HG03469 (cell line): ENCODE measurements around the gene MAGEA3.
"Not testable (repeated sequence)": the region's sequence is repeated elsewhere in the genome, so short reads cannot be mapped to it uniquely, and the experiment has no call there.

ENCODE experiments used
- ATAC-seq: cut with Tn5 transposase; IDR thresholded peaks from one replicate; pipeline ENCODE4 v1.9.1; 2021; ENCODE audit warnings: mild to moderate bottlenecking, moderate library complexity, moderate number of reproducible peaks; ENCODE audit not compliant: unreplicated experiment

Gene MAGEA3

DNA sequence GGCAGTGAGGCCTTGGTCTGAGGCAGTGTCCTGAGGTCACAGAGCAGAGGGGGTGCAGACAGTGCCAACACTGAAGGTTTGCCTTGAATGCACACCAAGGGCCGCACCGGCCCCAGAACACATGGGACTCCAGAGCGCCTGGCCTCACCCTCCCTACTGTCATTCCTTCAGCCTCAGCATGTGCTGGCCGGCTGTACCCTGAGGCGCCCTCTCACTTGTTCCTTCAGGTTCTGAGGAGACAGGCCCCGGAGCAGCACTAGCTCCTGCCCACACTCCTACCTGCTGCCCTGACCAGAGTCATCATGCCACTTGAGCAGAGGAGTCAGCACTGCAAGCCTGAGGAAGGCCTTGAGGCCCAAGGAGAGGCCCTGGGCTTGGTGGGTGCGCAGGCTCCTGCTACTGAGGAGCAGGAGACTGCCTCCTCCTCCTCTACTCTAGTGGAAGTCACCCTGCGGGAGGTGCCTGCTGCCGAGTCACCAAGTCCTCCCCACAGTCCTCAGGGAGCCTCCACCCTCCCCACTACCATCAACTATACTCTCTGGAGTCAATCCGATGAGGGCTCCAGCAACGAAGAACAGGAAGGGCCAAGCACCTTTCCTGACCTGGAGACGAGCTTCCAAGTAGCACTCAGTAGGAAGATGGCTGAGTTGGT is 37.4 kb downstream of the MAGEA3 start:
- no peak for ATAC-seq

GRCh38 chrX:152736528-152736927 is 37.9 kb downstream of the MAGEA3 start:
- not testable (repeated sequence) for ATAC-seq

DNA sequence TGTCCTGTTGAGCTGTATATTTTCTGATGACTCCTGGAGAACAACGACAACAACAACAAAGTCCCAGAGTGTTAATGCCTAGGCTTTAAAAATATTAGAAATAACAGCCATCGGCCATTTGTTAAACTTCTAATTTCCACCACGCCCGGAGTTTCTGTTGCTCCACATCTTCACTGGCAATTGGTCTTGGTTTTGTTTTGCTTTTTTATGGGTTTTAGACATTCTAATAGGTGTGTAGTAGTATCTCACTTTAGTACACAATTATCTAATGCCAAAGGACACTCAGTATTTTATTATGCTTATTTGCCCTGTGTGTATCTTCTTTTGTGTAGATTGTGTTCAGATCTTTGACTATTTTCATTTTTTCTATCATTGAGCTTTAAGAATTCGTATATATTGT is 40.0 kb downstream of the MAGEA3 start:
- ATAC-seq = no peak
